ENCODE results near the gene PDXP.

The PDXP gene

GRCh38 chr22:37617431-37617830 lies 41.1 kb upstream of the PDXP start:
- in situ Hi-C loops (cut with MboI; ENCODE audit: low pct_unique_long_range_greater_than_20kb, low sequenced_read_pairs, unreplicated experiment) = no loop called here
- TF ChIP-seq, protein P1, sequence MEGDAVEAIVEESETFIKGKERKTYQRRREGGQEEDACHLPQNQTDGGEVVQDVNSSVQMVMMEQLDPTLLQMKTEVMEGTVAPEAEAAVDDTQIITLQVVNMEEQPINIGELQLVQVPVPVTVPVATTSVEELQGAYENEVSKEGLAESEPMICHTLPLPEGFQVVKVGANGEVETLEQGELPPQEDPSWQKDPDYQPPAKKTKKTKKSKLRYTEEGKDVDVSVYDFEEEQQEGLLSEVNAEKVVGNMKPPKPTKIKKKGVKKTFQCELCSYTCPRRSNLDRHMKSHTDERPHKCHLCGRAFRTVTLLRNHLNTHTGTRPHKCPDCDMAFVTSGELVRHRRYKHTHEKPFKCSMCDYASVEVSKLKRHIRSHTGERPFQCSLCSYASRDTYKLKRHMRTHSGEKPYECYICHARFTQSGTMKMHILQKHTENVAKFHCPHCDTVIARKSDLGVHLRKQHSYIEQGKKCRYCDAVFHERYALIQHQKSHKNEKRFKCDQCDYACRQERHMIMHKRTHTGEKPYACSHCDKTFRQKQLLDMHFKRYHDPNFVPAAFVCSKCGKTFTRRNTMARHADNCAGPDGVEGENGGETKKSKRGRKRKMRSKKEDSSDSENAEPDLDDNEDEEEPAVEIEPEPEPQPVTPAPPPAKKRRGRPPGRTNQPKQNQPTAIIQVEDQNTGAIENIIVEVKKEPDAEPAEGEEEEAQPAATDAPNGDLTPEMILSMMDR (IDR thresholded peaks at IDR 0.05; ENCODE audit: extremely low read depth, insufficient read depth, missing control alignments) = no peak
- no peak for DNase-seq (ENCODE audit: low spot score)

DNA sequence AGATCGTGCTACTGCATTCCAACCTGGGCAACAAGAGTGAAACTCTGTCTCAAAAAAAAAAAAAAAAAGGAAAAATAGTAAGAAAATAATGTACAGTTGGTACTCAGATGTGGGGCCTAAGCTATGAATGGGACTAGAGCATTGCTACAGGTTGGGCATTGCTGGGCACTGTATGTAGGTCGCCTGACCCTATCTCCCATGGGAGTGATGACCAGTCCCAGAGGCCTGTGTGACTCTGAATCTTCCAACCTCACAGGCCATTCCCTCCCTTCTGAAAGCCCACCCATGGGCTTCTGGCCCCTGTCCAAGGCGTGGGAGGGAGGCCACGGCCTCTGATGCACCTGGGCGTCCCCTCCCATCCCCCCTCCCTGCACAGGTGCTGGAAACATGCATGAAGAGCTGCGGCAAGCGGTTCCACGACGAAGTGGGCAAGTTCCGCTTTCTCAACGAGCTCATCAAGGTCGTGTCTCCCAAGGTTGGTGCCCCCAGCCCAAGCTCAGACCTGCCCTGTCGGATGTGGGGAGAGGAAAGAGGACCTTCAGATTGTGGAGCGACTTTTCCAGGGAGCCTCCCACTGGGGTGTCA lies 40.4 kb upstream of the PDXP start:
- DNase-seq (ENCODE audit: low spot score) = no peak
- TF ChIP-seq, protein P1 (IDR thresholded peaks at IDR 0.05; ENCODE audit: extremely low read depth, insufficient read depth, missing control alignments) = no peak
- in situ Hi-C loops (cut with MboI; ENCODE audit: low pct_unique_long_range_greater_than_20kb, low sequenced_read_pairs, unreplicated experiment) = no loop called here

GRCh38 chr22:37618674-37619073 lies 39.8 kb upstream of the PDXP start:
- DNase-seq (ENCODE audit: low spot score) = no peak
- TF ChIP-seq, protein P1 (IDR thresholded peaks at IDR 0.05; ENCODE audit: extremely low read depth, insufficient read depth, missing control alignments) = no peak
- in situ Hi-C loops (cut with MboI; ENCODE audit: low pct_unique_long_range_greater_than_20kb, low sequenced_read_pairs, unreplicated experiment) = no loop called here

DNA sequence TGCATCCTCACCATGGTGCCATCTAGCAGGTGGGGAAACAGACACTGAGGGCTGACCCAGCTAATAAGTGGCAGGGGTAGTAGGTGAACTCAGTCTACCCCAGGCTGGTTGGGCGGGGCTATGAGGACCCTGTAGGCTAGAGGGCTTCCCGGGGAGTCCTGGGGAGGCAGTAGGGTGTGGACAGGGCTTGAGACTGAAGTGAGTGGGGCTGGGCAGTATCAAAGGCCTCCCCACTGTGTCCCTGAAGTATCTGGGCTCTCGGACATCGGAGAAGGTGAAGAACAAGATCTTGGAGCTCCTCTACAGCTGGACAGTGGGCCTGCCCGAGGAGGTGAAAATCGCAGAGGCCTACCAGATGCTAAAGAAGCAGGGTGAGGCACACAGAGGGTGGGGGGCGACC lies 38.5 kb upstream of the PDXP start:
- no peak for DNase-seq (ENCODE audit: low spot score)
- TF ChIP-seq, protein P1 (IDR thresholded peaks at IDR 0.05; ENCODE audit: extremely low read depth, insufficient read depth, missing control alignments) = no peak

DNA sequence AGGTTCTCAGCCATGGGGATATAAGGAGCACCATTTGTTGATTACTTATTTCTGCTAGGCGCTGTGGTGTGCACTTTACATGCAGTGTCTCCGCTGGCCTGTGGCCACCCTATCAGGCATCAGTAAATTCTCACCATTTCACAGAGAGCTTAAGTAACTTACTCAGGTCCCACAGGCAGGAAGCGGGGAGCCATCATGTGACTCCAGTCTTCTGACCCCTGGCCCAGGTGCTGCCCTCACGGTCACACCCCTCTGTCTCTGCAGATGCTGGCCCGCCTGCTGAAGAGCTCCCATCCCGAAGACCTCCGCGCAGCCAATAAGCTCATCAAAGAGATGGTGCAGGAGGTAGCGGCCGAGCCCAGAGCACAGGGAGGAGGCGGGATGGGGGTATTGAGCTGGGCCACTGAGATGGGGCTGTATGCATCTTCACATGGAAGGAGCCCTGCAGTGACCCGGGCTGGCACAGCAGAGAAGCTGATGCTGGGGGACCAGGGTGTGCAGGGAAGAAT lies 37.1 kb upstream of the PDXP start:
- TF ChIP-seq, protein P1 (IDR thresholded peaks at IDR 0.05; ENCODE audit: extremely low read depth, insufficient read depth, missing control alignments) = no peak
- no peak for DNase-seq (ENCODE audit: low spot score)
- in situ Hi-C loops (cut with MboI; ENCODE audit: low pct_unique_long_range_greater_than_20kb, low sequenced_read_pairs, unreplicated experiment) = loop anchor here (10.0 kb wide), 1 partner anchor 53 kb away; the partner anchor contains the start of gene LGALS1

More for the DNA sequence above, 38.5 kb upstream of the PDXP start:
- in situ Hi-C loops (cut with MboI; ENCODE audit: low pct_unique_long_range_greater_than_20kb, low sequenced_read_pairs, unreplicated experiment) = loop anchor here (10.0 kb wide), 1 partner anchor 55 kb away; the partner anchor contains the start of gene LGALS1

DNA sequence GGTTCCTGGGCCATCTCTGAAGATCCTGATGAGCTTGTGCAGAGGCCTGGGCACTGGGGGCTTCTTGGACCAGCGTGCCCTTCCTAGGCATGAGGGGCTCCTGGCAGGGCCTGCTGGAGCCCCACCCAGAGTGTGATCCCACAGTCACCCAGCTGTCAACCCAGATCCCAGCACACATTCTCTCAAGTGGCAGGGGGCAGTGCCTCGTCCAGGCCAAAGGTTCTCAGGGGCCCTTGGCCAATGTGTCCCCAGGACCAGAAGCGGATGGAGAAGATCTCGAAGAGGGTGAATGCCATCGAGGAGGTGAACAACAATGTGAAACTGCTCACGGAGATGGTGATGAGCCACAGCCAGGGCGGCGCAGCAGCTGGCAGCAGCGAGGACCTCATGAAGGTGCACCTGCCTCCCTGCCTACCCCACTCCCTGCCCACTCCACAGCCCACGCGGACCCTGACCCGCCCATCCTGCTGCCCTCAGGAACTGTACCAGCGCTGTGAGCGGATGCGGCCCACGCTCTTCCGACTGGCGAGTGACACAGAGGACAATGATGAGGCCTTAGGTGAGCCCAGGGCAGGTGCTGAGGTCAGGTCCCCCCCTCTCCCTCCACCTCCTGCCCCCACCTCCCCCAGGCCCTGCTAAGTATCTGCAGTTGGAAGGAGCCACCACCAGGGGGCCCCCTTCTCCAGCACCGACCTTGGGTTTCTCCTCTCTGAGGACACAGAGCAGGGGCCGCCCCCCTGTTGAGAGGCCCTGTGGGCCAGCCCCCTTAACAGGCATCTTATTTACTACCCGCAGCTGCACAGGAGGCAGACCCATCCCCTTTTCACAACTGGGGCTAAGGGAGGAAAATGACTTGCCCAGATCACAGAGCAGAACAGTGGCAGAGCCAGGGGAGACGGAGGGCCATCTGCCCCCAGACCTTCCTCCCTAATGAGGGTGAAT lies 35.2 kb upstream of the PDXP start:
- peak; percentile 84 for DNase-seq (ENCODE audit: low spot score)
- TF ChIP-seq, protein P1 (IDR thresholded peaks at IDR 0.05; ENCODE audit: extremely low read depth, insufficient read depth, missing control alignments) = peak; percentile 83
- in situ Hi-C loops (cut with MboI; ENCODE audit: low pct_unique_long_range_greater_than_20kb, low sequenced_read_pairs, unreplicated experiment) = loop anchor here (10.0 kb wide), 1 partner anchor 51 kb away; the partner anchor contains the start of gene LGALS1
